ENCODE measurements around the gene FGFRL1. TPM values are rescaled to one million over a fixed set of nuclear protein-coding genes. Genes with fewer than 3 reads are reported as not detected.

FGFRL1 gene
- polyA plus RNA-seq, 1 donor (not counting 4 experiments of a cell fraction or from before 2014, with no cell fraction given) = 2.8 TPM

DNA sequence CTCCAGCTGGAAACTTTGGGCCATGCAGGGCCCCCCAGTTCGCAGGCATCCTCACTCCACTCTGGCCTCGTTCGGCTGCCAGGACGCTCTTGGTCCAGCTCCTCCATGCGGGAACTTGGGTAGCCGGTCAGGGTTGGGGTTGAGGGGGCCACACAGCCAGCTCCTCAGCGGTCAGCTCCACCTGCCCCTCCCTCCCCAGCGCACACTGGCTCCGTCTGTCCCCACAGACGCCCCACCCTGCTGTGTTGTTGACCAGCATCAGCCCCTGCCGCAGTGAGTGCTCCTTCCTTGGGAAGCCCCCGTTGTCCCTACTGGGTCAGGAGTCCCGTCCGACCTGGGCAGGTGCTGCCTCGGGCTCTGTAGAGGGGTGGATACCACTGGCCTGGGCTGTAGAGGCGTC lies 5.8 kb downstream of the FGFRL1 start:
- TF ChIP-seq, protein P1, sequence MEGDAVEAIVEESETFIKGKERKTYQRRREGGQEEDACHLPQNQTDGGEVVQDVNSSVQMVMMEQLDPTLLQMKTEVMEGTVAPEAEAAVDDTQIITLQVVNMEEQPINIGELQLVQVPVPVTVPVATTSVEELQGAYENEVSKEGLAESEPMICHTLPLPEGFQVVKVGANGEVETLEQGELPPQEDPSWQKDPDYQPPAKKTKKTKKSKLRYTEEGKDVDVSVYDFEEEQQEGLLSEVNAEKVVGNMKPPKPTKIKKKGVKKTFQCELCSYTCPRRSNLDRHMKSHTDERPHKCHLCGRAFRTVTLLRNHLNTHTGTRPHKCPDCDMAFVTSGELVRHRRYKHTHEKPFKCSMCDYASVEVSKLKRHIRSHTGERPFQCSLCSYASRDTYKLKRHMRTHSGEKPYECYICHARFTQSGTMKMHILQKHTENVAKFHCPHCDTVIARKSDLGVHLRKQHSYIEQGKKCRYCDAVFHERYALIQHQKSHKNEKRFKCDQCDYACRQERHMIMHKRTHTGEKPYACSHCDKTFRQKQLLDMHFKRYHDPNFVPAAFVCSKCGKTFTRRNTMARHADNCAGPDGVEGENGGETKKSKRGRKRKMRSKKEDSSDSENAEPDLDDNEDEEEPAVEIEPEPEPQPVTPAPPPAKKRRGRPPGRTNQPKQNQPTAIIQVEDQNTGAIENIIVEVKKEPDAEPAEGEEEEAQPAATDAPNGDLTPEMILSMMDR (optimal IDR thresholded peaks at IDR 0.05 in 1 of 3, IDR thresholded peaks at IDR 0.05 in 1 of 3, conservative IDR thresholded peaks at IDR 0.05 in 1 of 3; ENCODE audit: extremely low read depth in 1 of 3, insufficient read depth in 2 of 3, low read length in 3 of 3) = no peak
- no peak for TF ChIP-seq EZH2 (IDR thresholded peaks at IDR 0.05; ENCODE audit: low read length)
- FAIRE-seq (no peak), DNase-seq (ENCODE audit: low read depth, low spot score) (no peak)
- Histone ChIP-seq H3K9me3 (ENCODE audit: control insufficient read depth, low read depth, low read length) (no peaks in the 10 kb centered on the region), H3K9me1 (ENCODE audit: control insufficient read depth, extremely low read depth, insufficient read depth, low read length) (no peaks in the 10 kb centered on the region), H4K20me1 (ENCODE audit: control insufficient read depth, extremely low read depth, insufficient read depth, low read length) (peaks cover 2% of the 10 kb centered on the region), H3K79me2 (ENCODE audit: control insufficient read depth, insufficient read depth, low read length) (no peaks in the 10 kb centered on the region), H3K27ac (ENCODE audit: control insufficient read depth, insufficient read depth, low read length) (no peak overlapping the region), H3K4me1 (ENCODE audit: control insufficient read depth, extremely low read depth, insufficient read depth, low read length) (no peaks in the 10 kb centered on the region), H3K4me2 (ENCODE audit: control insufficient read depth, extremely low read depth, insufficient read depth, low read depth, low read length) (no peak overlapping the region), H3K9ac (ENCODE audit: control insufficient read depth, extremely low read depth, insufficient read depth, low read length) (no peak overlapping the region), H3K4me3 (ENCODE audit: control insufficient read depth in 2 of 3, extremely low read depth in 1 of 3, insufficient read depth in 2 of 3, low read depth in 1 of 3, low read length in 3 of 3) (no peak overlapping the region), H3K36me3 (ENCODE audit: control insufficient read depth in 2 of 2, extremely low read depth in 1 of 2, insufficient read depth in 2 of 2, low read length in 2 of 2) (no peaks in the 10 kb centered on the region), H3K27me3 (ENCODE audit: control insufficient read depth, extremely low read depth, insufficient read depth, low read length) (no peaks in the 10 kb centered on the region), H2AFZ (ENCODE audit: control insufficient read depth, low read length) (no peak overlapping the region)
- dilution Hi-C loops (cut with MboI; ENCODE audit: extremely low pct_ligation_motif_present, low sequenced_read_pairs) = no loop called here

DNA sequence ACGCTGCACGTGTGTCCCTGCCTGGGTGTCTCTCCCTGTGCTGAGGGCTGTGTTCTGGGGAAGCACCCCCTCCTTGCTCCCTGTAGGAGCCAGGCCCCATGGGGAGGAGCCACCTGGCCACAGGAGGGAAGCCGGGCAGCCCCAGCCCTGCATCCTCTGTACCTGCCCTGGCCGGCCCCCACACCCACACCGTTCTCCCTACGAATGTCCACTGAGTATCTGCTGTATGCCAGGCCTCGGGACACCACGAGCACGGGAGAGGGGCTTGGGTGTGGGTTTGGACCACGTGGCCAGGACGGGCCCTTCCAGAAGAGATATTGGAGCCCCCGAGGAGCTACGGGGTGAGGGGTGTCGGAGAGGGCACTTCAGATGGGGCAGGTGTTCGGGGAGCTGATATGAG lies 6.3 kb downstream of the FGFRL1 start:
- no peak for TF ChIP-seq EZH2 (IDR thresholded peaks at IDR 0.05; ENCODE audit: low read length)
- TF ChIP-seq, protein P1 (optimal IDR thresholded peaks at IDR 0.05 in 1 of 3, IDR thresholded peaks at IDR 0.05 in 1 of 3, conservative IDR thresholded peaks at IDR 0.05 in 1 of 3; ENCODE audit: extremely low read depth in 1 of 3, insufficient read depth in 2 of 3, low read length in 3 of 3) = no peak
- DNase-seq (ENCODE audit: low read depth, low spot score) = no peak
- Histone ChIP-seq H3K36me3 (ENCODE audit: control insufficient read depth in 2 of 2, extremely low read depth in 1 of 2, insufficient read depth in 2 of 2, low read length in 2 of 2) (no peaks in the 10 kb centered on the region), H3K4me1 (ENCODE audit: control insufficient read depth, extremely low read depth, insufficient read depth, low read length) (no peaks in the 10 kb centered on the region), H3K4me2 (ENCODE audit: control insufficient read depth, extremely low read depth, insufficient read depth, low read depth, low read length) (no peak overlapping the region), H3K79me2 (ENCODE audit: control insufficient read depth, insufficient read depth, low read length) (no peaks in the 10 kb centered on the region), H3K9ac (ENCODE audit: control insufficient read depth, extremely low read depth, insufficient read depth, low read length) (no peak overlapping the region), H3K9me1 (ENCODE audit: control insufficient read depth, extremely low read depth, insufficient read depth, low read length) (no peaks in the 10 kb centered on the region), H3K27ac (ENCODE audit: control insufficient read depth, insufficient read depth, low read length) (no peak overlapping the region), H4K20me1 (ENCODE audit: control insufficient read depth, extremely low read depth, insufficient read depth, low read length) (peaks cover 2% of the 10 kb centered on the region), H2AFZ (ENCODE audit: control insufficient read depth, low read length) (no peak overlapping the region), H3K27me3 (ENCODE audit: control insufficient read depth, extremely low read depth, insufficient read depth, low read length) (no peaks in the 10 kb centered on the region), H3K4me3 (ENCODE audit: control insufficient read depth in 2 of 3, extremely low read depth in 1 of 3, insufficient read depth in 2 of 3, low read depth in 1 of 3, low read length in 3 of 3) (no peak overlapping the region), H3K9me3 (ENCODE audit: control insufficient read depth, low read depth, low read length) (no peaks in the 10 kb centered on the region)
- dilution Hi-C loops (cut with MboI; ENCODE audit: extremely low pct_ligation_motif_present, low sequenced_read_pairs) = no loop called here
- FAIRE-seq = no peak

Data from keratinocyte (primary cell).